HUDEP-2 (cell line): ENCODE measurements around the gene MBD5.

Experiments
- DNase-seq, 76 experiments: peaks; one replicate each; lab custom pipeline; 2025; ENCODE audit not compliant: unreplicated experiment in 76 of 76; lab: John Stamatoyannopoulos, UW

The MBD5 gene

GRCh38 chr2:148447877-148448276 lies 427.0 kb downstream of the MBD5 start:
- DNase-seq: no peak

- DNase-seq: no peak
Observed at GRCh38 chr2:148450531-148450930, 429.6 kb downstream of the MBD5 start.

GRCh38 chr2:148451046-148451445 lies 430.2 kb downstream of the MBD5 start:
- DNase-seq: peak in 34 of 76 experiments; percentile 1 to 76 (median 25)

GRCh38 chr2:148455791-148456190 lies 434.9 kb downstream of the MBD5 start:
- DNase-seq: no peak

GRCh38 chr2:148458171-148458570 lies 437.3 kb downstream of the MBD5 start:
- DNase-seq: no peak

- DNase-seq: no peak
Observed at GRCh38 chr2:148459377-148459778, 438.5 kb downstream of the MBD5 start.

GRCh38 chr2:148461876-148462275 lies 441.0 kb downstream of the MBD5 start:
- peak in 14 of 76 experiments; percentile 2 to 41 (median 12) for DNase-seq

- DNase-seq: no peak
Observed at GRCh38 chr2:148475626-148476025, 454.7 kb downstream of the MBD5 start.

GRCh38 chr2:148479398-148479797 lies 458.5 kb downstream of the MBD5 start:
- DNase-seq: no peak

- DNase-seq: no peak
Observed at GRCh38 chr2:148483665-148484064, 462.8 kb downstream of the MBD5 start.

GRCh38 chr2:148484066-148484465 lies 463.2 kb downstream of the MBD5 start:
- DNase-seq: no peak

- no peak for DNase-seq
Observed at GRCh38 chr2:148486655-148487054, 465.8 kb downstream of the MBD5 start.

GRCh38 chr2:148487439-148487838 lies 466.5 kb downstream of the MBD5 start:
- DNase-seq: no peak

- DNase-seq: no peak
Observed at GRCh38 chr2:148490840-148491439, 470.0 kb downstream of the MBD5 start.

- DNase-seq: no peak
Observed at GRCh38 chr2:148493822-148494563, 473.1 kb downstream of the MBD5 start.

GRCh38 chr2:148495586-148495985 lies 474.7 kb downstream of the MBD5 start:
- peak in 8 of 76 experiments; percentile 7 to 69 (median 36) for DNase-seq

- peak in 38 of 76 experiments; percentile 3 to 68 (median 21) for DNase-seq
Observed at GRCh38 chr2:148501545-148501944, 480.7 kb downstream of the MBD5 start.

GRCh38 chr2:148503516-148503915 lies 482.6 kb downstream of the MBD5 start:
- no peak for DNase-seq

- peak in 5 of 76 experiments; percentile 6 to 12 (median 10) for DNase-seq
Observed at GRCh38 chr2:148507970-148508369, 487.1 kb downstream of the MBD5 start.

GRCh38 chr2:148508878-148509287 lies 488.0 kb downstream of the MBD5 start:
- DNase-seq: peak in 1 of 76 experiments; percentile 55

- peak in 73 of 76 experiments; percentile 45 to 92 (median 76) for DNase-seq
Observed at GRCh38 chr2:148509288-148509902, 488.5 kb downstream of the MBD5 start.

- no peak for DNase-seq
Observed at GRCh38 chr2:148511883-148512282, 491.0 kb downstream of the MBD5 start.
